ENCODE results near the gene AMPD3.
A peak's percentile ranks its signal among the peaks of the same experiment; 100 is the strongest.

AMPD3 gene

DNA sequence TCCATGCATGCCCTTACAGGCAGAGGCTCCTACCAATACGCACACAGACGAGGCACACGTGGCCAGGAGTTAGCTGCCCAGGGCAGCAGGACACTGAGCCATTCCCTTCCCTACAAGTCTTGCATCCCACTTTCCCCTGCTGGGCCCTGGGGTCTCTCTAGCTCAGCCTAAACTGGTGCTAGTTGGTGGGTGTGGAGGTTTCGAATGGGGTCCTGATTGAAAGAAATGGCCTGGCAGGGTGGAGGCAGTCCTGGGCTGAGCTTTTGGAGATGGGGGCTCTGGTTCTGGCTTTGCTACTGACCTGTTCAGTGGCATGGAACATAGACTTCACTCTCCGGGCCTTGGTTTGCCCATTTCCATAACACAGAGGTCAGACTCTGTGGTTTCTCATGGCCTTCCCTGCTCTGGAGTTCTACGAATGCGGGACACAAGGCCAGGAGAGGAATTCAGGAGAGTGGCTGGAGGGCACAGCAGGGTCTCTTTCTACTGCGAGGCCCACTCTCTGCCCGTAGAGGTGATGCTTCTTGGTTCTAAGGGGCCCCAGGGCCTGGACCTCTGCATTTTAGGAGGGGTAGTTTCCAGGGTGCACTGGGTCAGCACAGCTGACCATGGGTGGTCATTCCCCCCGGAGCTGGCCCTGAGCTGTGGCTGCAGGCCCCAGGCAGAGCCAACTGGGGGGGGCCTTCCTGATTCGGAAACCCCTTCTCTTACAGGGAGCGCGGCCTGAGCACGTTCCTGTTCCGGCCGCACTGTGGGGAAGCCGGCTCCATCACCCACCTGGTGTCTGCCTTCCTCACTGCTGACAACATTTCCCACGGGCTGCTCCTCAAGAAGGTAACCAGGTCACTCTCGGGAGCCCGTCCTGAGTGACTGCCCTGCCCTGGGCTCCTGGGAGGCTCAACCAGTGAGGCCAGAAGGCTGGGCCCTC, 46.0 kb downstream of the AMPD3 start:
- DNase-seq (ENCODE audit: insufficient read length, low spot score) (no peak), FAIRE-seq (no peak)

DNA sequence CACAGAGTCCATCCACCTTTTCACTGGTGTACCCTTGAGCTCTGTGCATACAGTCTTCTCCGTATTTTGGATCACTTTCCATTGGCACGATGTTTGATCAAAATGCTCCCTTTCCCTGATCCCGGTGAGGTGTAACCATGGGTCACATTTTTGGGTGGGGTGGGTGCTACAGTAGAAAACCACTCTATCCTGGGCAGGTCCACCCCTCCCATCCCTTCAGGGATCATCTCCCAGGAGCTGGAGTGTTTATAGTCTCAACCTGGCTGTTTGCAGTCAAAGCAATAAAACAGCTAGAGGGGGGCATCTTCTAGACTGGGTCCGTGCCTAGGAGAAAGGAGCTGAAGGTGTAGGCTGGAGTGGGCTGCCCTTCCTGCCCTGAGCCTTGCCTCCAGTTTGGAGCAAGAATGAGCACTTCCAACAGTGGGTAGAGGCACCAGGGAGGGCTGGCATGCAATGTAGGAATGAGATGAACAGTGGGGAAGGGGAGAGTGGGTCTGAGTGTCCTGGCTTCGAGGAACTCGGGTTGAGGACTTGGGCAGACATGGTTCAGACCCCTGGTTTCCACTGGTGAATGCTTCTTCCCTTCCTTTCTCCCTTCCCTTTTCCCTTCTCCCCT, 47.1 kb downstream of the AMPD3 start:
- no peak for FAIRE-seq
- no peak for DNase-seq (ENCODE audit: insufficient read length, low spot score)

DNA sequence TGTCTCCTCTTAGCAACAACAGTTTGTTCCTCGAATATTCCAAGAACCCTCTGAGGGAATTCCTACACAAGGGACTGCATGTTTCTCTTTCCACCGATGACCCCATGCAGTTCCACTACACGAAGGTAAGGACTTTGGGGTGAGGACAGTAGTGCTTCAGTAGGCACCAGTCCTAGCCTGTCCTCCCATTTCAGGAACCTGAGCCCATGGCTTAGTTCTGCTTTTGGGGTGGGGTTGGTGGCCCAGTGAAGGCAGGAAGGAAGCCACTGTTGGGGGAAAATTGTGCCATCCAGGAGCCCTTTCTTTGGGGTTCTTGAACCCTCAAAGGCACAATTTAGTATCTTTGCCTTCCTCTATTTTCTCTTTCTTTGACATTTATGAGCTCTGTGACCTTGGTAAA, 47.7 kb downstream of the AMPD3 start:
- no peak for DNase-seq (ENCODE audit: insufficient read length, low spot score)
- FAIRE-seq, result no peak

DNA sequence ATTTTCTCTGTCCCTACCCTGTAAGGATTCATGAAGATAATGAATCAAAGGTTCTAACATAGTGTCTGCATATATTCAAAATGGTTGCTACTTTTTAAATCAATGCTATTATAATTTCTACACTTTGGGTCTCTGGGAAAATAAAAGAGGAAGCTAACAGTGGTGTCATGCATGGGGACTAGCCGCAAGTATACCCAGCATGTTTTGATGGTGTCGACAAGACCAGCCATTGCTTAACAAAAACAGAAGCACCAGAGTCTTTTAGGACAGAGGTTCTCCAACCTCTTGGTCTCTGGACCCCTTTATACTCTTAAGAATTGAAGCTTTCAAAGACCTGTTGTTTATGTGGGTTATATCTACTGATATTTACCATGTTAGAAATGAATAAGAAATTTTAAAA, 48.2 kb downstream of the AMPD3 start:
- DNase-seq (ENCODE audit: insufficient read length, low spot score), result no peak
- no peak for FAIRE-seq

DNA sequence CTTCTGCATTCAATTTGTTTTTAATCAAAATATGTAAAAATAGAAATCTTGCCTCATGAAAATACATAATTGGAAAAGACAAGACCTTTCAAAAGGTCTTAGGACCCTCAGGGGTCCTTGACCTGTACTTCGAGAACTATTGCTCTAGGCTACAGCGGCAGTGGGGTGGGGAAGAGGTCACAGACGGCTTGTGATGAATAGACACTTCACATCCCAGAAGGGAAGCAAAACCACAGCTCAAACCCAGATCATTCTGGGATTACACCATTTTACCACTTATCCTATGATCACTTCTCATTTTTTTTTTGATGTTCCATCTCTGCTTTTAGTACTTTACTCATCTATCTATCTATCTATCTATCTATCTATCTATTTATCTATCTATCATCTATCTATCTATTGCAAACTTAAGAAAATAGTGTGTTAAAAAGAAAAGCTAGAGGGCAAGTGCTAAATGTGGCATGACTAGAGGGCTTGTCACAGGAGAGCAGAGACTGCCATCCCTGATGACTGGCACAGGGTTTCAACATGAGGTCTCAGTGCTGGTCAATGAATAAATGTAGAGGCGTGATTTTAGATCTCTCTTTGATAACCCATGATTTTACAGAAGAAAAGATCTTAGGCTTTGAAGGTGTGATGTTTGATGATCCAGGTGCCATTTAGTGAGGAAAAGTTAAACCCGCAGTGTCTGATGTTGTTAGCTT, 48.9 kb downstream of the AMPD3 start:
- FAIRE-seq (no peak), DNase-seq (ENCODE audit: insufficient read length, low spot score) (no peak)

DNA sequence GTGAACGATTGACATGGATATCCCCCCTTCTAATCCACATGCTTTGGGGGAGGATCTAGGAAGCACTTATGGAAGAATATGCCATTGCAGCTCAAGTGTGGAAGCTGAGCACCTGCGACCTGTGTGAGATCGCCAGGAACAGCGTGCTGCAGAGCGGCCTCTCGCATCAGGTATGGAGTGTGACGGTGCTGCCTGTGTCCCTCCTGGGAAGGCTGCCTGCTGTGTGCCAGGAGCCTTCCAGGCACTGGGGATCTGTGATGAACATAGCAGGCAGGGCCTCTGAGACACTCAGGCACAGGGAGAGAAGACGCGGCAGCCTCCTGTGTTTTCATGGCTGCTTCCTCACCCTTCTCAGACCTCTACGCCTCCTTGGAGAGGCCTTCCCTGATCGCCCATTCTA, 49.4 kb downstream of the AMPD3 start:
- no peak for FAIRE-seq

DNA sequence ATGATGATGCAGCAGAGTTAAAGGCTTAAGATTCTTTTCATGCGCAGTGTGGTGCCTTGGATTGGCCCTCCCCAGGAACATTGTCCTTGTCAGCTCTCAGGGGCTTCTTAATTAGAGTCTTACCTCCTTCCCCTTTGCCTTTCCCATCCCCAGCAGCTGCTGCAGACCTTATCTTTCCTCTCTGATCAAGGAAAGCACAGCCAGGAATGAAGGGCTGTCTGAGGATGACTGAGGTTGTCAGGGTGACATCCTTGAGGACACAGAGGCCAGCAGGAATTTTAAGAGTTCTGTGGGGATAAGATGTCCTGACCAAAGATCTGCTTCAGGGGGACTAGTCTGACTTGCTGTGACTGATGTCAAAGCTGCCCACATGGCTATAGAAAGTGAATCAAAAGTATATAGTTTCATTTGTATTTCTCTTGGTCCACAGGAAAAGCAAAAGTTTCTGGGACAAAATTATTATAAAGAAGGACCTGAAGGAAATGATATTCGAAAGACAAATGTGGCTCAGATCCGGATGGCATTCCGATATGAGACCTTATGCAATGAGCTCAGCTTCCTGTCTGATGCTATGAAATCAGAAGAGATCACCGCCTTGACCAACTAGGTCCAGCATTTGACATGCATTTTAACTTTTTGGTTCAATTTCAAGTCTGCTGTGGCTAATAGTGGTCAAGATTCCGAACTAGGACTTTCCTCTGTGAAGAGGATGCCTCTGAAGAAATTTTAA, 50.4 kb downstream of the AMPD3 start:
- DNase-seq (ENCODE audit: insufficient read length, low spot score) (no peak), FAIRE-seq (no peak)

More for the DNA sequence above, 49.4 kb downstream of the AMPD3 start:
- no peak for DNase-seq (ENCODE audit: insufficient read length, low spot score)

DNA sequence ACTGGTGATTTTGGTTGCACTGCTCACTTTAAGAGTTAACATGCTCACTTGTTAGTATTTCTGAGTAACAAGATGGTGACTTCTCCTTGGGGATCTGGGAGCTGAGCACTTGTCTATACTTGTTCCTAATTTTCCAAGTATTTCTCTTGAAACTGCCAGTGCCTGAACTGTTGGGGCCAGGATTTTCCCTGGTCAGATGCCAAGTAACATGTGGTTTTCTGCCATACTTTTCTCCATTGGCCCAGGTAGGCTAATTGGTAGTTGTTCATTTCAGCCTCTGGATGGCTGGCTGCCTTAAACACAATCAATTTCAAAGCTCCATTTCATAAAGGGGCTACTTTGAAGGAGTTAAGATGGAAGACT, 50.9 kb downstream of the AMPD3 start:
- no peak for FAIRE-seq

DNA sequence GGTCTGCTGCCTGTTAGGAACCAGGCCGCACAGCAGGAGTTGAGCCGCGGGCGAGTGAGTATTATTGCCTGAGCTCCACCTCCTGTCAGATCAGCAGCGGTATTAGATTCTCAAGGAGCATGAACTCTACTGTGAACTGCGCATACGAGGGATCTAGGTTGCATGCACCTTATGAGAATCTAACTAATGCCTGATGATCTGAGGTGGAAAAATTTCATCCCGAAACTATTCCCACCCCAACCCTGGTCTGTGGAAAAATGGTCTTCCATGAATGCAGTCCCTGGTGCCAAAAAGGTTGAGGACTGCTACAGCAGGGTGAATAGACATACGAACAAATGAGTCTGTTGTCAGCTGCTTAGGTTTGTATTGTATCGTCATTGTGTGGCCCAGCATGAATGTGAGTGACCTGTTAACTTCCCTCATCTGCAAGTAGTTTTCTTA, 56.1 kb downstream of the AMPD3 start:
- no peak for FAIRE-seq

More for the DNA sequence above, 50.9 kb downstream of the AMPD3 start:
- no peak for DNase-seq (ENCODE audit: insufficient read length, low spot score)

DNA sequence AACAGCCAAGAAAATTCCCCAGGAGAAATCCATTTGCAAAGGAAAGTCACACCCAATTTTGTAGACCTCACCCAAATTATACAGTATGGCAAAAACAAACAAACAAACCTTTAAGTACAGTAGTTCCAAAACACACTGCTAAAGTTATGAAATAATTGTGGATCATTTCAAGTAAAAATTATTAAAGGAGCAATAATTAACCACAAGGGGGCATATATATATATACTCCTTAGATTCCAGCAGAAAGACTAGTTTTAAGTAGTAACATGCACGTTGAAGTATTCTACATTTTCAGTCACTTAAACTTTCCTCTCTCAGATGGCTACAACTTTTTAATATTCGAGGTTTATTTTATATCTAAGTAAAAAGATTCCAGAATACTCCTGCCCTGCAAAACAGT, 59.1 kb downstream of the AMPD3 start:
- FAIRE-seq (no peak), DNase-seq (ENCODE audit: insufficient read length, low spot score) (no peak)

More for the DNA sequence above, 56.1 kb downstream of the AMPD3 start:
- DNase-seq (ENCODE audit: insufficient read length, low spot score), result no peak

DNA sequence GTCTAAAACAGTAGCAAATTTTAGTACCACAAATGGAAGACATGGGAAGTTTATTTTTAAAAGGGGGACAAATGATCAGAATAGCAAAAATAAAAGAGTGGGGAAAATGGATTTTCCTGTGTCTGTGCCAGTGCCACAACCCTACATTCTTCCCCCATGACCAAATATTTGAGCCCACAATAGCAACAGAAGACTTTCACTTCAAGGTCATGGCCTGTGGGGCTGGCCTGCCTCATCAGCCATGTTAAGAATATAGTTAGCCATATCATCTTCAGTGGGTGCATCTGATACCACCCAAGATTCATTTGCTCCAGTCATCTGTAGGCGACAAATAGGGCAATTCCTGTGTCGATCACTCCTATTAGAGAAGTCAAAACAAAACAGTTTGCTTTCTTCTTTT, 59.6 kb downstream of the AMPD3 start:
- DNase-seq (ENCODE audit: insufficient read length, low spot score), result no peak

DNA sequence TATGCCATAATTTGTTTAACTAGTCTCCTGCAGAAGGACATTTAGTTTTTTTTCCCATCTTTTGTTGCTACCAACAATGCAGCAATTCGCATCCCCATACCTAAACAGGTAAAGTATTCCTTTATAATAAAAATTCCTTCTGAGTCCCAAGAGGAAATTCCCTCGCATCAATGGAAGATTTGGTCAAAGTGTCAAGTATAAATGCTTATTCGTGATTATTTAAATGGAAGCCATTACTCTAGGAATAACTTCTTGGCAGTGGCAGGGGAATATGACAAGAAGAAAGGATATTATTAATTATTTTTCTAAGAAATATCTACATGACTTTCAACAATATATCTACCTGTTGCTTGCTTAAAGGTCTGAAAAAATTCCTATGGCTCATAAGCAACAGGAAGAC, 60.4 kb downstream of the AMPD3 start:
- no peak for DNase-seq (ENCODE audit: insufficient read length, low spot score)
- FAIRE-seq, result no peak

More for the DNA sequence above, 59.6 kb downstream of the AMPD3 start:
- FAIRE-seq, result no peak

DNA sequence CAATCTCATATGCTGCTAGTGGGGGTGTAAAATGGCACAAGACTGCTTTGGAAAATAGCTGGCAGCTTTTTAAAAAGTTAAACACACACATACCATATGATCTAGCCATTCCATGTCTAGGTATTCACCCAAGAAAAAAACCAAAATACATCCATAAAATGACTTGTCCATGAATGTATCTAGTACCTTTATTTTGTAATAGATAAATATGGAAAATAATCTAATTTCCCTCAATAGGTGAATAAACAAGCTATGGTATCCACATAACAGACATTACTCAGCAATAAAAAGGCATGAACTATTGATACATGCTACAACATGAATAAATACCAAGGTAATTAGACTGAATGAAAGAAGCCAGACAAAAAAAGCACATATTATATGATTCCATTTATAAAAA, 63.1 kb downstream of the AMPD3 start:
- DNase-seq (ENCODE audit: insufficient read length, low spot score) (no peak), FAIRE-seq (no peak)

DNA sequence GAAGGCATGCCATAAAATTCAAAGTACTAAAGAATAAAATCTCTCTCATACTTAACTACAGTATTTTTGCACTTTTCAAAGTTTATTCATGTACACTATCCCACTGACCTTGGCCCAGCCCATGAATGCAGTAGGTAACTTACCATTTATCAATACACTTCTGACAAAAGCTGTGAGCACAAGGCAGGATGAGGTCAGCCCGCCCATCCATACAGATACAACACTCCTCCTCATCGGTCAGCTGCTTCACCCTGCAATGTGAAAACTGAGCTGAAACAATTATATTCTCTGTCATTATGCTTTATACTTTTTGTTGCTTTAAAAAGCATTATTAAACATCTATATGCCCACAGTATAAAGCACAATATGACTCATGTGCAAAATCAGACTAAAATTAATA, 63.8 kb downstream of the AMPD3 start:
- no peak for DNase-seq (ENCODE audit: insufficient read length, low spot score)
- no peak for FAIRE-seq

DNA sequence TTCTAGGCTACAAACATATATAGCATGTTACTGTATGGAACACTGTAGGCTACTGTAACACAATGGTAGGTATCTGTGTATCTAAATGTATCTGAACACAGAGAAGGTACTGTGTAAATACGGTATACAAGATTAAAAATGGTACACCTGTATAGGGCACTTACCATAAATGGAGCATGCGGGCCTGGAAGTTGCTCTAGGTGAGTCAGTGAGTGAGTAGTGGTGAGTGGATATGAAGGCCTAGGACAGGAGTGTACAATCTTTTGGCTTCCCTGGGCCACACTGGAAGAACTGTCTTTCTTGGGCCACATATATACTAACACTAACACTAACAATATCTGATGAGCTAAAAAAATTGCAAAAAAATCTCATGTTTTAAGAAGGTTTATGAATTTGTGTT, 64.6 kb downstream of the AMPD3 start:
- DNase-seq (ENCODE audit: insufficient read length, low spot score) (no peak), FAIRE-seq (no peak)

DNA sequence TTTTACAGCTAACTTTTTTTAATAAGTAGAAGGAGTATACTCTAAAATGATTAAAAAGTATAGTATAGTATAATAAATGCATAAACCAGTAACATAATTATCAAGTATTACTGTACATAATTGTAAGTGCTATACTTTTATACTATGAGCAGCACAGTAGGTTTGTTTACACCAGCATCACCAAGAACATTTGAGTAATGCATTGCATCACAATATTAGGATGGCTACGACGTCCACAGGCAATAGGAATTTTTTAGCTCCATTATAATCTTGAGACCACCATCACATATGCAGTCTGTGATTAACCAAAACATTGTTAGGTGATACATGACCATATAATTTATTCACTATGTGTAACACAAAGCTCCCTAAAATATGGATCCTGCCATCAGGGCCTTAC, 65.5 kb downstream of the AMPD3 start:
- DNase-seq (ENCODE audit: insufficient read length, low spot score) (no peak), FAIRE-seq (no peak)

DNA sequence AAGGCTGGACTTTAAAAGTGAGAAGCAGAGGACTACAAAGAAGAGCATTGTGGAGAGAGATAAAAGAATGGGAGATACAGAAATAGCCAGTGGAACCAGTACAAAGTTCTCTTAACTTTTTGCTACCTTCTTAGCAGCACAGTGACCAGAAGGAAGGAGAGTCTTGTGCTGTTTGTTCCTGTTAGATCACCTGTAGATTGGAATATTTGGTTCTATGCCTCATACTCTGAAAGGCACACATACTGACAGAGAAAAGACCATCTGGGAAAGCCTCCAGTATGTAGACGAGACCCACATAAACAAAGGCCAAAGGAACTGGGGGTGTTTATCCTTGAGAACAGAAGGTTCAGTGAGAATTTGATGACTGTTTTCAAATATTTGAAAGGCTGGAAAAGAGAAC, 67.2 kb downstream of the AMPD3 start:
- no peak for DNase-seq (ENCODE audit: insufficient read length, low spot score)
- FAIRE-seq, result no peak

DNA sequence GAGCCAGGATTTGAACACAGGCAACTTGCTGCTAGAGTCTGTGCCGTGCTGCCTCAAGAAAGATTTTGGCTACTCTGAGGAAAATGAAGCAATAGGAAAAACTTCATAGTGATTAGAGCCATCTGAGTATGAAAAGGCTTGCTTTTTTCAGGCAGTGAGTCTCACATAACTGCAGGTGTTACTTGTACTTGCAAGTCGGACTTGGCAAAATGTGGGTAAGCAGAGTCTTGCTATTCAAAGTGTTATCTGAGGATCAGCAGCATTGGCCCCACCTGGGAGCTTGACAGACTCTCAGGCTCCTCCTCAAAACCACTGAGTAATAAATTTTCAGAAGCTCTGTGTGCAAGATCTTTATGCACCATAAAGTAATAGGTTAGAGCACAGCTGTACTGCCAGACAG, 67.9 kb downstream of the AMPD3 start:
- DNase-seq (ENCODE audit: insufficient read length, low spot score), result no peak
- FAIRE-seq, result no peak

DNA sequence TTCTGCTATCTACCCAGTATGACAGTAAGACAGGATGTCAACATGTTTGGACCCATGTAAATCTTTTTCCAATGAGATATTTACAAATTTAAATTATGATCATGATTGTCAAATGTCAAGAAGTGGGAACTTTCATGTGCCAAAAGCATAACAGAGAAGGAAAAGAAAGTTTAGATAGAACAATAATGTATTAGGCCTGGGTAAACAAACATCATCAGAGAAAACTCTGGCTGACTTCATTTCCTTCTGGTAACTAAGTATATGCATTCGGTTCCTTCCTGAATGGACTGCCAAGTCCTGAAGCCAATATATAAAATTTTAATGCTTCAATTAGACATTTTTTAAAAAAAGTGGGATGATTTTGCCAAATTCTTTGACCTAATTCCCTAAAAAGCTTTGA, 69.4 kb downstream of the AMPD3 start:
- FAIRE-seq, result no peak

DNA sequence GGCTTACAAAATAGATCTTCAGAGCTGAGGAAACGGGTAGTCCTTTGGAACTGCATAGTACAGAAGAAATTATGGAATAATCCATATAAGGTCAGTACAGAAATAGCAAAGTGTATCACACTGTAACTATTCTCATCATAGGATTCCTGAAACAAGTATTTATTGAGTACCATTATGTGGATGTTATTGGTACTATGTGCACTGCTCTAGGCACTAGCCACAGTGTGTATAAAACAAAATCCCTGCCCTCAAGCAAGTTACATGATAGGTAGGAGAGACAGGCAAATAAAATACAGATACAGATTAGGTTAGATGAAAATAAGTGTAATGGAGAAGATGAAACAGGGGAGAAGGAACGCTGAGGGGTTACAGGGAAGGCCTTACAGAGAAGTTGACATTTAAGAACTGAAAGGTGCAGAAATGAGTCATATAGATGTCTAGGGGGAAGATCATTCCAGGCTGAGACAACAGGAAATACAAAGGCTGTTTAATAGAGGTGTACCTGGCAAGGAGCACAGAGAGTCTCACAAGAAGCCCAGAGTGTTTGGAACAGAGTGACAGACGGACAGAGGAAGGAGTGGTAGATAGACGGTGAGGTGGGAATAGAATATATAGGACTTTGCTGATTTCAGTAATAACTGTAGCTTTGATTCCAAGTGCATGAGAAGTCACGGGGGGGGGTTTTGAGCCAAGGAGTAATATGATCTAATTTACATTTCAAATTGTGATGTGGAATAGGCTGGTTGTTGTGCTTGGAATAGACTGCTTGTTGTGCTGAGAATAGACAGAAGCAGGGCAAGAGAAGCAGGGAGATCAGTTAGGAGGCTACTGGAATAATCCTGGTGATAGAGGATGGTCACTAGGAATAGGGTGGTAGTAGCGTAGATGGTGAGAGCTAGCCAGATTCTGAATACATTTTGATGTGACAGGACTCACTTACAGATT, 72.2 kb downstream of the AMPD3 start:
- peak; percentile 45 for FAIRE-seq
- no peak for DNase-seq (ENCODE audit: insufficient read length, low spot score)

More for the DNA sequence above, 69.4 kb downstream of the AMPD3 start:
- DNase-seq (ENCODE audit: insufficient read length, low spot score), result no peak
